GM19238 (cell line): Measurements from ENCODE around the gene AMIGO3.
A peak's percentile ranks its signal among the peaks of the same experiment; 100 is the strongest.
"Not testable (repeated sequence)": the region's sequence is repeated elsewhere in the genome, so short reads cannot be mapped to it uniquely, and the experiment has no call there.

Experiments used
- DNase-seq: peaks from one replicate; pipeline ENCODE4 v3.0.0; 2011; ENCODE audit warnings: low spot score; ENCODE audit not compliant: insufficient read length

AMIGO3 gene

DNA sequence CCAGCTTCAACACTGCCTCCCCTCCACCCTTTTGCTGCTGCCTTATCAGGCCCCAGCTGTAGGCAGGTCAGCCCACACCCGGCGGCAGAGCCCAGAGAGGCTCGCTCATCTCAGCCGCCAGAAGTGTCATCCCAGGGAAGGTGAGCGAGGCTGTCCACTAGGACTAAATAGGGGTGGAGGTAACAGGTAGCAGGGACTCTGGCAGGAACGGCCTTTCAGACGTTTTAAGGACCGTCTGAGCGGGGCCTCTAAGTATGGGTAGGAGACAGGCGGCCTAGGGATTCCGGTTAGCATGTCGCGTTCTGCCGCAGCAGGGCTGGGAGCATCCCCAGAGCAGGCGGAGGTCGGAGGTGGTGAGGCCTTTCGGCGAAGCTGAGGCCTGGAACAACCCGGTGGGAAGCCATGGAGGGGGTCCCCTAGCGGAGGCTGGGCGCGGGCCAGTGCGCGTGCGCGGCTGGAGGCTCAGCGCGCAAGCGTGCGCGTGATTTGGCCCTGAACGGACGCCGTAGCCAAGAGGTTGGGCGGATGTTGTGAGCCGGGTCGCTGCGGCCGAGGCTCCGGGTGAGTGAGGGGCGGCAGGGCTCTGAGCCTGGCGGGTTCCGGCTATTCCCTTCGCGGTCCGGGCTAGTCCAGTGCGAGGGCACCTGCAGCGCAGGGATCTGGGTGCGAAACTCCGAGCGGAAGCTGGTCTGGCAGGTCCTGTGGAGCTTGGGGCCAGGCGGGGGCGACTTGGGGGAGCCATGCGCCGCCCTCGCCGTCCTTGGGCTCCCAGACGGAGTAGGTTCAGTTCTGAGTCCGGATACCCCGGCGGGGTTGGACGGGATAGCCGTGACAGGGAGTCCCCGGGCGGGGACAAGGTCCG lies 30.2 kb downstream of the AMIGO3 start, which contains the start of the genes MST1 and RNF123:
MST1 (minus strand) TSS at position 429 of the 862 bp plus-strand sequence. CDS start 783 bp downstream, outside the sequence.
RNF123 (plus strand) TSS at position 512 of the 862 bp plus-strand sequence. CDS start 1,609 bp downstream, outside the sequence.
- peak; percentile 93 for DNase-seq

DNA sequence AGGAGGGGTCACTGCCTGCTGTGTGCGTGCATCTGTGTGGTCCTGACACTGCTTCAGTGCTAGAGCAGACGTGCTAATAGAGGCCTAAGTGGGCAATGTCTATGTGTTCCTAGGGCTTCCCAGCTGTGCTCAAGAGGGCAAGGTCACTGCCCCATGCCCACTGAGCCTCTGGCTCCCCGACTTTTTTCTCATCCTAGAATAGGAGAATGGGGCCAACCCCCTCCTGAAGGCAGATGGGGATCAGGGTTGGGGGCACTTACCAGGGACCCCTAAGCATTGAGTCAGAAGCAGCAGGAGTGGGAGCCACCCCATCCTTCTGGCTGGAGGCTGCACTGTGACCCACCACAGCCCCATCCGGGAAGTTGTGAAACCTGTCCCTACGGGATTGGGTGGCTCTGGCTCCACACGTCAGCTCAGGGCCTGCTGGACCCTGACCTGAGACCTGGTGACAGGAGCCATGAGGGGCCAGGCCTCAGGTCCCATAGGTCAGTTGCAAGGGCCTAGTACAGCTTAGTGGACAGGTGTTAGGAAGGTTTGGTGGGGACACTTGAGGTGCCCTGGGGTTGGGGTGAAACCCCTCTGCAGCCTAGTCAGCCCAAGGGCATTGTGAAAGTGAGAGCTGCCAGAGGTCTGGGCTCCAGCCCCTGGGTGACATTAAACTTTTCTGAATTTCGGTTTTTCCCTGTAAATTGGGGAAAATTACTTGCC lies 31.0 kb downstream of the AMIGO3 start:
- DNase-seq, result not testable (repeated sequence)

DNA sequence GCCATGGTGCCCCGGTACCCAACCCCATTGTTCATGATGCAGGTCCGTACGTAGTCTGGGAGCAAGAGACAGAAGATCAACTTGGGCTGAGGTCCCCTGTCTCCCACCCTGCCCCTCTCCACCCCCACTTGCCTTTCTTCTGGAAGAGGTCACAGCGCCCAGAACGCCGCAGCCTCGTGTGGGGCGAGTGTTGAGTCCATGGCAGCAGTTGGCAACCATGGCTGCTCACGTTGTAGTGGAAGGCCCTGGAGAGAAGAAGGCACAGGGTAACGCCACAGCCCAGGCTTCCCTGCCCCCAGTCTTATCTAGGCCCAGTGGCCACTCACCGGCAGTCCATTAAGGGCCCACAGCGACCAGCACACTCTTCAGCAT lies 32.1 kb downstream of the AMIGO3 start:
- DNase-seq, result not testable (repeated sequence)

DNA sequence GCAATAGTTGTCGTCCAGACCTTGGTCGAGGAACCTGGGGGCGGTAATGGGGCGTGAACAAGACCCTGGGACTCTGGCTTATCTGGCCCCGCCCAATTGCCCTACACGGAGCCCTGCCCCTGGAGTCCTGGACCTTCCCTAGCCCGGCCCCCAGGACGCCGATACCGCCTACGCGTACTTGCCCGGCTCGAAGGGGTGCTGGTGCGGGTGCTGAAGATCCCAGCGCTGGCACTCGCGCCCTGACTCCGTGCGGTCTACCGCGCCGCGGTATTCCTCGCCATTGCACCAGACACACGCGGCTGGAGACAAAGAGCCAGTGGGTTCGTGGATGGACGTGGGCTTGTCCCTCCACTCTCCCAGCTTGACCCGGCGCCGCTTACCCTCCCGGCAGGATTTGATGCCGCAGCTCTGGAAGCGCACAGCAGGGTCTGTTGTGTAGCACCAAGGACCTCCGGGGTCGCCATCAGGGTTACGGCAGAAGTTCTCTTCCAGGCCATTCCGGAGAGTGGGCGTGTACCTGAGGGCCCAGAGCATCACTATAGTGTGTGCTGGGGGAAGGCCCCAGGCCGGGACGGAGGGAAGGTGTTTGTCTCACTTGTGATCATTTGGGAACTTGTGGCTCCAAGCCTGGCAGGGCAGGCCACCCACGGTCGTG lies 32.6 kb downstream of the AMIGO3 start:
- DNase-seq, result not testable (repeated sequence)

DNA sequence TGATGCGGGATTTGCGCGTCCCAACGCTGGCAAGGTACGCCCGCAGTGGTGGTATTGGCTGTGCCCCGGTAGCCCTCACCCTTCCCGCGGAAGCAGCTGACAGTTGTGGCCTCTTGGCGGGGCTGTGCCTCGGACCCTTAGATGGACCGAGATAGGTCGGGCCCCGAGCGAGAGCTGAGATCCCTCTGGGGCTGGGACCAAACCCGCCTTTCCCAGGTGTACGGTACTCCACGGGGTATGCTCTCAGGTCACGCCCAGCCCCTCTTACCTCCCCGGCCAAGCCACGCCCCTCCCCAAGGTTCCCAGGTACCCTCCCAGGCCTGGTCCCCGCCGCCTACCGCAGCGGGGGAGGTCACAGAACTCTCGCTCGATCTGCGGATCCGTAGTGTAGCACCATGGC lies 33.1 kb downstream of the AMIGO3 start:
- DNase-seq, result not testable (repeated sequence)

DNA sequence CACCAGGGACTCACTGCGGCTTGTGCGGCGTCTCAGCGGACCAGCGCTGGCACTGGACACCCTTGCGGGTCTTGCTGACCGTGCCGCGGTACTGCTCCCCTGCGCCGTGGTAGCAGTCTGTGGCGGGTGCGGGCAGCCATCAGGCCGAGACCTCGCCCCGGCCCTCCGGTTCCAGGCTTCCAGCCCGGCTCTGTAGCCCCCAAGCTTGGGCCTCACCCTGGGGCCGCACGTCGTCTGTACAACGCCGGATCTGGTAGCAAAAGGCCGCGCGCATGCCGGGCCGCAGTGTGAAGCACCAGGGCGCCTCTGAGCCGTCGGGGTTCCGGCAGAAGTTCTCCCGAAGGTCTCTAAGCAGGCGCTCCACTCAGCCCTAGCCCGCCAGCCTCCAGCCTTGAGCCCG lies 33.6 kb downstream of the AMIGO3 start:
- DNase-seq, result not testable (repeated sequence)

DNA sequence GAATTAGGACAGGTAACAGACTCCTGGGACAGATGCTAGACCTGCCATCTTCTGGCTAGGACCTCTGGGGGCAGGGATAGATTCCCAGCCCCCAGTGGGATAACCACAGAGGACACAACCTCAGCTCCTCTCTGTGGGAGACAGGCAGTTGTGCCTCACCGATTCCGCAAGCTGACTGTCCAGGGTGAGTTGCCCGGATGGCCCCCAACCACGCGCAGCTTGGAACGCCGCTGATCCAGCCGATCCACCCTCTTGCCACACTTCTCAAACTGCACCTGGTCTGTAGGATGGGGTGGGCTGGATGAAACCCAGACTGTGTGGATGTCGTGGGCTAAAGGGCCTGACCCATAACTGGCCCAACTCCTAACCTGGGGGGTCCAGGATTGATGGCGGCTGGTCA lies 34.4 kb downstream of the AMIGO3 start:
- not testable (repeated sequence) for DNase-seq

DNA sequence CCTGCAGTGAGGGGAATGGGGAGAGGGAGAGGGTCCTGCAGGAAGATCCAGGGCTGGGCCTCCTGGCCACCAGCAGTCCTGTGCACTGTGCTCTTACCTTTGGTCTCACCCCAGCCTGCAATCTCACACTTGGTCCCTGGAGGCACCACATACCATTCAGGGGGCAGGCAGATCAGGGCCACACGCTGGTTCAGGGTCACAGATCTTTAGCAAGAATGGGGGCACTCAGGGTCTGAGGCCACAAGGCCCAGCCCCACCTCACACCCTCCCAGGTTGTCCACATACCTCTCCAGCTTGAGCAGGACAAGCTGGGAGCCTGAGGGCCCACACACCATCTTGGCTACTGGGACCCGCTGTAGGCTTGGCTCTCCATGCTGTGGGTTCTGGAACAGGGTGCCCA lies 35.0 kb downstream of the AMIGO3 start:
- not testable (repeated sequence) for DNase-seq

DNA sequence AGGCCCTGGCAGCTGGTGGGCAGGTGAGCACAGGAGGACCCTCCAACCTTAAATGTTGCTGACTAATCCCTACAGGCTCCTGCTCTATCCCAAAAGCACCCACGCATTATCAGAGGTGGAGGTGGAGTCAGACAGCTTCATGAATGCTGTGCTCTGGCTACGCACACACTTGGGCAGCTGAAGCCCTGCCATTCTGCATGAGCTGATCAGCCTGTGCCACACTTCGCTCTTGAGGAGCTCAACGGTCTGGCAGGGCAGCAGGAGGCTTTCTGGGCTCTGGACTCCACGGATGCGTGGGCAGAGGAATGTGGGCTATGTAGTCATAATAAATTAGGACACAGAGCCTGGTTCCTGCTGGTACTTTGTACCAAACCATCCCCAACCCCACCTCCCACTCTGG lies 36.3 kb downstream of the AMIGO3 start:
- no peak for DNase-seq

DNA sequence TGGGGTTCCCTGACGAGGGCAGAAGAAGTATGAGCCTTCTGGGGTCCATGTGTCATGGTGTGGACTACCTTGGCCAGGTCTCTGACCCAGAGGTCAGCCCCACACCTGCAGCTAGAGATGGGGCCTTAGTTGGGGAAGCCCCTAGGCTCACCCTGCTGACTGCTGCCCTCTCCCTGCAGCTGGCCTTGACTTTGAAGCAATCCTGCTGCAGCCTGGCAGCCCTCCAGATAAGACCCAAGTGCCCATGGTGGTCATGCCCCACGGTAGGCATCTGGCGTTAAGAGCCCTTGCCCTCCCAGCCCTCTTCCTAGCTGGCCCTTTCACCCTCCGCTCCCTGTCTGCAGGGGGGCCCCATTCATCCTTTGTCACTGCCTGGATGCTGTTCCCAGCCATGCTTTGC lies 37.9 kb downstream of the AMIGO3 start:
- no peak for DNase-seq

DNA sequence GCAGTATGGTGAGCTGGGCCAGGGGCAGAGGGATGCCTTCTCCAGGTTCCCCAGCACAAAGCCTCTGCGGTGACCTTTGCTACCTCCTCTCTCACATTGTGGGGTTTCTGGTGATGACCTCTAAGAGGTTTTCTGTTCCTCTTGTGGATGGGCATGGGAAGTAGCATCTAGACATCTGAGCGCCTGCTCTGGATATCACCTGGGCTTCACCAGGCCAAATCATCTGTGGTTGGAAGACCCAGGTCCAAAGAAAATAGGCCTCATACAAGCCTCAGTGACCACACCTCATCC lies 38.3 kb downstream of the AMIGO3 start:
- DNase-seq, result no peak

DNA sequence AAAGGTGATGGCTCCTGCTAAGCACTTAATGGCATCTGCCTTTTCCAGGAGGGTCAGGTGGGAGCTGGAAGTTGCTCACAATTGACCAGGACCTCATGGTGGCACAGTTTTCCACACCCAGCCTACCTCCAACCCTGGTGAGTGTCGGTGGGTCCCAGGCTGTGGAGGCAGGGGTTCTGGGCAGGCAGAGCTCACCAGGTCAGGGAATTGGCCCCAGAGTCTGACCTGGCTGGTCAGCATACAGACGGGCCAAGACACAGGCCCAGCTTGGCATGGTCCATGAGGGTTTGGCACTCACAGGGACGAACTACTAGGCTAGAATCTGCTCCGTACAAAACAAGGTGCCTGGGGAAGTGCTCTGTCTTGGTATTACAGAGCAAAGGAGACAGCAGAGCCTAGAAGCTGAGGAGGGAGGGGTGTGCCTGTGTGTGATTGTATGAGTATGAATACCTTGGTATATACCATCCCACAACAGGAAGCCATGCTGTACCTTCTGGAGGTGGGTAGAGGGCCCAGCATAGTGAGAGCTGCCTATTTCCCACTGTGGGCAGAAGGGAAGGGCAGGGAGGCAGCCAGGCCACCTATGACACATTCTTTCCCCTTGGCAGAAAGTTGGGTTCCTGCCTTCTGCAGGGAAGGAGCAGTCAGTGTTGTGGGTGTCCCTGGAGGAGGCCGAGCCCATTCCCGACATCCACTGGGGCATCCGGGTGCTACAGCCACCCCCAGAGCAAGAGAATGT lies 38.8 kb downstream of the AMIGO3 start:
- no peak for DNase-seq

DNA sequence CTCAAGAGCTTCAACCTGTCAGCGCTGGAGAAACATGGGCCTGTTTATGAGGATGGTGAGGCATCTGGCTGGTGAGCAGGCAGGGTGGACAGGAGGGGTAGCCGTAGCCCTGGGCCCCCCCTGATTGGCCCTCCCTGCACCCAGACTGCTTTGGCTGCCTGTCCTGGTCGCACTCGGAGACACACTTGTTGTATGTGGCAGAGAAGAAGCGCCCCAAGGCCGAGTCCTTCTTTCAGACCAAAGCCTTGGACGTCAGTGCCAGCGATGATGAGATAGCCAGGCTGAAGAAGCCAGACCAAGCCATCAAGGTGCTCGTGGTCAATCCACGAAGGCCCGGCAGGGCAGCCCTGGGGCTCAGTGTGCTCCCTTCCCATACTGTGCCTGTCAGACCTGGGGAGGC lies 43.6 kb downstream of the AMIGO3 start:
- no peak for DNase-seq

DNA sequence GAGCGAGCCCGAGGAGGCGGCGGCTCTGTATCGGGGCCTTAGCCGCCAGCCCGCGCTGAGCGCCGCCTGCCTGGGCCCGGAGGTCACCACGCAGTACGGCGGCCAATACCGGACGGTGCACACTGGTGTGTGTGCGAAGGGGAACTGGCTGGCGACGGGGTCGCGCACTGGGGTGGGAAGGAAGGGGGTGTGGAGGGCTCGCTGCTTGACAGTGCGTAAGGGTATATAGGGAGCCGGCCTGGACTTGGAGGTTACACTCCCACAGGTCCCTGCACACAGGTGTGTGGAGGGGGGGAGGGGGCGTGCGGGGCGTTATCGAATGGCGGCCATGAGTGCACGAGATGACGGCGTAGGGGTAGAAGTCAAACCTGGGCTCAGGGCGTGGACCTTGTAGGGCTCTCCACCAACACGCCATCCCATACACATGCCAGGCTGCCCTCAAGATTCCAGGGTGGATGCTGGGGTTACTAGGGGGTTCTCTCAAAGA lies 44.9 kb downstream of the AMIGO3 start:
- DNase-seq, result no peak

DNA sequence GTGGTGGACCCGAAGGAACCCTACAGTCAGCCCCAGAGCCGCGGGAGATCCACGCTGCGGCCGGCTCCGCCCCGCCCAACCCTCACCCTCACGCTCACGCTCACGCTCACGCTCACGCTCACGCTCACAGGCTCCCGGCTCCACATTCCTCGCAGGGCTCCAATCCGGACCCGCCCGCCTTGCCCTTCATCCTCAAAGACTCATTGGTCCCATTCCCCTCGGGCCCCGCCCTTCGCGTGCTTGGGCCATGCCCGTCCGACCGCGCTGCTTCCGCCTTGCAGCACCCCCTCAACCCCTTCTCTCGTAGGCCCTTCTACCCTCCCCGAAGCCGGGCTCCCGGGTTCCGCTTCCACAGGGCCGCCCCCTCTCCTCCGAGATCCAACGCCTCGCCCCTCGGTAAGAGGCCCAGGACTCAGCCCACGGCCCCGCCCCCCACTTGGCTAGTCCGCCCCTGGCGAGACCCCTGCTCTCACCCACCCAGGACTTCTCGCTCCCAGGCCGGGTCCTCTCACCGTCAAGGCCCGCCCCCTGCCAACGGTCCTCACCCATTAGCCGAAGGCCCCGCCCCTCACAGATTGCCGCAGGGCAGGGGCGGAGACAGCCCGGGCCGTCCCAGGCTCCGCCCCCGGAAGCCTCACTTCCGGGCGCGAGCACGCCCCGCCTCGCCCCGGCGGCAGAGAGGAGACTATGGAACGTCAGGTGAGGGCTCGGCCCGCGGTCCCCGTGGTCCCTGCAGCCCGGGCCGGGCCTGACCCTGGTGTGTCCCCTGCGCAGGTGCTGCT lies 45.6 kb downstream of the AMIGO3 start, which contains the start of gene APEH:
APEH (plus strand) TSS at position 637 of the 782 bp plus-strand sequence; CDS start at position 688, 51 bp downstream.
- DNase-seq, result peak; percentile 97

DNA sequence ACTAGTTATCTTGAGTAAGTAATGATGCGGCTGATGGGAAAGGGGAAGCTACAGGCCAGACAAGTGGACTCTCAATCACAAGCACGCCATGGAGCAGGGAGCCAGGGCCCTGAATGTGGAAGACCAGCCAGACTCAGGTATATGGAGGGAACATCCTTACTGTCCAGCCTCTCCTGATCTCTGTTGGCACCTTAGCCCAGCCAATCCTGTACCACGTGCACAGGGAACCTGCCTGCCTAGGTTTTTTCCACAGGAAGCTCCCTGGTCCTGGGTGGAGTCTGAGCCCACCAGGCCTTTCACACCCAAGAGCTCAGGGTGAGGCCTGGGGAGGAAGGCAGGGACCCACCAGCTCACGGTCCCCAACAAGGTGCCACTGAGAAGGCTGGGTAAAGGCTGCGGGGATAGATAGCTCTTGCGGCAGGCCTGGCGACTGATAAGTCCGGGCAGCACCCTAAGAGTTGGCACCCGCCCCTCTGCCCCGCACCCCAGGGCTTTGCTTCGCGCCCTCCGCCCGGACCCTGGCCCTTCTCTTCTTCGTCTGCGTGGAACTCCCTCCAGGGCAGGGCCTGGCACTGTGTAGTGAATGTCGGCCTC lies 46.3 kb downstream of the AMIGO3 start:
- DNase-seq, result no peak

DNA sequence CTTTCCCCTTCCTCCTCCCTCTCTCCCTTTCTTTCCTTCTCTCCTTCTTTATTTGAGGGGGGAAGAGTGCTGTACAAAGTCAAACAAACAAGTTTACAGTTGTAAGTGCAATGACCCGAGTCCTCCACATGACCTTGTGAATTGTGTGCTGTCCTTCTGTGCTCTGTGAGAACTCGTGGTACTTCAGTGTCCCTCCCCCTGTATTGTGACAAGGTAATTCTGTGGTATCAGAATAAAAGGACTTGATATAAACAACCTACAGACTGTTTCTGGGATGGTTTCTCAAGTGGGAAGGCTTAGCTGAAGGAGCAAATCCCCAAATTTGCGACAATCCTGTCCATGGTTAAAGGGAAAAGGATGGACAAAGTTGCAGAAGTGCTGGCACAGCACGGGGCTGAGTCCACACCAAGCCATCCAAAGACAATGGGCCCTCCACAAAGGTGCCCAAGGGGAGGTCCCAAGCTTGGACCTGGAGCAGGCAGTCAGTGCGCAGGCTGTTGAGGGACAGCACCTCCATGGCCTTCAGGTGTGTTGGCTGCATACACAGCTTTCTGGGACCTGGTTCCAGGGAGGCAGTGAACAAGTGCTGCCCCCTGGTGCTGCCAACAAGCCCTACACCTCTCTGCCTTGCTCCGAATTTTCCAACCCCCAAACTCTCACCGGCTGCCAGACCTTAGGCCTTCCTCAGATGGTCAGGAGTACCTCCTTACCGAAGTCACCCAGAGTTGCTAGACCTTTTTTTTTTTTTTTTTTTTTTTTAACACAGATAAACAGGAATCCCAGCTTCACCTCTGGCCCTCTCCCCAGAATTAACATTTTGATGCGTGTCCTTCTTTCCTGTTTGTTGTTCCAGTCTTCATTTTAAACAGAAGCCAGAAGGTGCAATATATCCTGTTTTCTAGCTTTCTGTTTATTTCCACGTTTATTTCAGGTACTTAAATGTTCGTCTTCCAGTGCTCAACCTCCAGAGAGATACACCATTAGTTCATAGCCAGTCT lies 47.9 kb downstream of the AMIGO3 start:
- DNase-seq, result peak; percentile 76

DNA sequence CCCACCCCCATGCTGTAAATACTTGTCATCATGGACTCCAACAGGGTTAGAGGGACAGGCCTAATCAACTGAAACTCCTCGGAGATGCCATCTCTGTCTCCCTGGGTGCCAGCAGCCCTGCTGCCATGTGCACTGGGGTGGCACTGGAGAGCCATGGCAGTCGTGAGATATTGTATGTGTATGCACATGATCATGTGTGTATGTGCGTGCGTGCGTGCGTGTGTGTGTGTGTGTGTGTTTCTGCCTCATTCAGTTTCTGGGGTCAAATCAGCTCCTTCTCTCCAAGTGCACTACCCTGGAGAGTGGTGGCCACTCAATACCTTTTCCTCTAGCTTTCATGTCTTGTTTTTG lies 48.6 kb downstream of the AMIGO3 start:
- no peak for DNase-seq

DNA sequence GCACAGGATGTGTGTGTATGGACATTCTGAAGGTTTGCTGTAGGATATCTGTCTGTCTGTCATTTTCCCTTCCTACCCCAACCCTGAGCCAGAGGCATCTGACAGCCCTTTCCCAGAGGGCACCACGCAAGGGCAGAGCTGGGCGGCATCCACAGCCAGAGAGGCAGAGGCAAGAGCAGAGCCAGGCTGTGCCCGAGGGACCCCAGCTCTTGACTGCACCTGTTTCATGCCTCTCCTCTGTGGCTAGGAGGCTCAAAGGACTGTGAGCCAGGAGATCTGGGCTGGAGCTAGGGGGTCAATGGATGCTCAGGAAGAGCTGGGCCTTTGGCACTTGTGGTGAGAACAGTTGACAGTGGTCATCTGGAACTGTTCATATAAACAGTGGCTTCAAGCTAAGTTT lies 50.1 kb downstream of the AMIGO3 start:
- DNase-seq, result no peak
